ENCODE measurements around the gene ZNF732. TPM values are rescaled to one million over a fixed set of nuclear protein-coding genes. Genes with fewer than 3 reads are reported as not detected.

ZNF732 gene
- total RNA-seq, result 0.23 TPM
- long read RNA-seq, result 0 reads

DNA sequence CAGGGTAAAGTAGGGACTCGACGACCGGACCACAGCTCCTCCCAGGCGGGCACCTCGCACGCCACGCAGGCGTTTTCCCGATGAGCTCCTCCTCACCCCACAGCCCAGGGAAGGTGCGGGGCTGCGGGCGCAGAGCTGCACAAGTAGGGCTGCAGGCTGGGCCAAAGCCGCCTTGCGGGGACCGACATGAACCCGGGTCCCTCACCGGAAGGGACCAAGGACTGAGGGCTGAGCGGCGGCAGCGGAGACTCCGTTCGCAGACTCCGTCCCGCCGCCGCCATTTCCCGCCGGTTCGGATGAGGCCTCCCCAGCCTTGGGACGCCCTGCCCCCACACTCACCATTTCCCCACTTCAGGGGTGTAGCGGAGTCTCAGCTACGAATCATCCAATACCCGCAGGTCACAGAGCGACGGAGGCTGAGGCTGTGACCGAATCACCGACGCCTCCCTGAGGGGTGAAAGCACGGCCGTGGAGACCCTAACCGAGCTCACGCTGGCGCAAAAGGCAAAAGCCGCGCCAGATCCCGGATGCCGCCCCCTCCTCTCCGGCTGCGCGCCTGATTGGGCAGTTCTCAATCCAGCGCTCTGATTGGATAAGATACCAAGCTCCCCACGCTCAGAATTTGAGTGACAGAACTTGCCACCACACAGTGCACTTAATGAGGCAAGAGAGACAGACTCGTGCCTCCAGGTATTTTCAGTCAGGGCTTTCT, at the start of gene ZNF732:
ZNF732 (minus strand) TSS at position 506 of the 712 bp plus-strand sequence; CDS start at position 342, 164 bp downstream.
- intact Hi-C loops (cut with DNase I), result no loop called here
- no peak for DNase-seq
- no peaks in the 10 kb centered on the region for H3K4me1 ChIP-seq
- peak; percentile 52 for ATAC-seq
- H3K27ac ChIP-seq, result no peak within 1 kb of the TSS
- no peaks in the 10 kb centered on the region for H3K9me3 ChIP-seq
- peaks cover 18% of the 10 kb centered on the region for H3K27me3 ChIP-seq
- no peaks in the 10 kb centered on the region for H3K36me3 ChIP-seq
- TF ChIP-seq, protein P1, sequence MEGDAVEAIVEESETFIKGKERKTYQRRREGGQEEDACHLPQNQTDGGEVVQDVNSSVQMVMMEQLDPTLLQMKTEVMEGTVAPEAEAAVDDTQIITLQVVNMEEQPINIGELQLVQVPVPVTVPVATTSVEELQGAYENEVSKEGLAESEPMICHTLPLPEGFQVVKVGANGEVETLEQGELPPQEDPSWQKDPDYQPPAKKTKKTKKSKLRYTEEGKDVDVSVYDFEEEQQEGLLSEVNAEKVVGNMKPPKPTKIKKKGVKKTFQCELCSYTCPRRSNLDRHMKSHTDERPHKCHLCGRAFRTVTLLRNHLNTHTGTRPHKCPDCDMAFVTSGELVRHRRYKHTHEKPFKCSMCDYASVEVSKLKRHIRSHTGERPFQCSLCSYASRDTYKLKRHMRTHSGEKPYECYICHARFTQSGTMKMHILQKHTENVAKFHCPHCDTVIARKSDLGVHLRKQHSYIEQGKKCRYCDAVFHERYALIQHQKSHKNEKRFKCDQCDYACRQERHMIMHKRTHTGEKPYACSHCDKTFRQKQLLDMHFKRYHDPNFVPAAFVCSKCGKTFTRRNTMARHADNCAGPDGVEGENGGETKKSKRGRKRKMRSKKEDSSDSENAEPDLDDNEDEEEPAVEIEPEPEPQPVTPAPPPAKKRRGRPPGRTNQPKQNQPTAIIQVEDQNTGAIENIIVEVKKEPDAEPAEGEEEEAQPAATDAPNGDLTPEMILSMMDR (IDR thresholded peaks at IDR 0.05), result no peak
- peak within 1 kb of the TSS; percentile 31 for H3K4me3 ChIP-seq

DNA sequence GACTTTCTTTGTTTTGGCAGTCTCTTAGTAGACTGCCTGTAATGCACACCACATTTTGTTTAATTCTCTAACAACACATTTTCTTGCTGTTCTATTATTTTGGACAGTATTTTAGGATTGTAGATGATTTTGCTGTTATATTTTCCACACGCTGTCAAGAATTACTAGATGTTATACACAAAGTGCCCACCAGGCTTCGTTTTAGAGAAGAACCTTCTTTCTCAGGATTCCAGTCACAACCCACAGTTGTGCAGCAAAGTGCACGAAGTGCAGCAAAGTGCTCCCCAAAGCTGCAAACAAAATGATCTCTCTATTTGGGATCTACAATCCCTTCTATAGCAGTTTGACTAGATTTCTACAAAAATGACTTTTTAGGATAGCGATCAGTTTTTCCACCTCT, 34.7 kb upstream of the ZNF732 start:
- Histone ChIP-seq H3K4me3 (no peak overlapping the region), H3K27me3 (no peaks in the 10 kb centered on the region), H3K27ac (no peak overlapping the region), H3K4me1 (peaks cover 11% of the 10 kb centered on the region), H3K36me3 (peaks cover 14% of the 10 kb centered on the region), H3K9me3 (peaks cover 36% of the 10 kb centered on the region)
- TF ChIP-seq, protein P1 (IDR thresholded peaks at IDR 0.05), result no peak
- no peak for DNase-seq
- ATAC-seq, result no peak
- intact Hi-C loops (cut with DNase I), result no loop called here

DNA sequence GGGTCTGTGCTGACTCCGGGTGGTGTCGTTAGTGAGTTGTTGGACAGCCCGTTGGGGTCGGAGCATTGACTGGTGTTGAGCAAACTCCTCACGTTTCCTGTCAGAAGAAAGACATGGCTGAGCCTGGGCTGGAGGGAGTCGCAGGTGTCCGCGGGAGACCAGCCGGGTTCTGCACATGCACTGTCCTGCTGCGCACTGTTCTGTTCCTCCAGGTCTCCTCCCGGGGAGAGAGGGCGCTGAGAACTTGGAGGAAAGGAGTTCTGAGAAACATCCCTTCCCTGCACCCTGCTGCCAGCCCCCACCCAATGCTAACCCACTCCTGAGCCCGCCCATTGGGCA, 33.5 kb upstream of the ZNF732 start:
- no peak overlapping the region for H3K27ac ChIP-seq
- intact Hi-C loops (cut with DNase I), result no loop called here
- H3K4me3 ChIP-seq, result peak overlapping the region; percentile 98
- no peaks in the 10 kb centered on the region for H3K27me3 ChIP-seq
- peaks cover 24% of the 10 kb centered on the region for H3K9me3 ChIP-seq
- TF ChIP-seq, protein P1 (IDR thresholded peaks at IDR 0.05), result no peak
- peaks cover 1% of the 10 kb centered on the region for H3K36me3 ChIP-seq
- DNase-seq, result no peak
- peaks cover 11% of the 10 kb centered on the region for H3K4me1 ChIP-seq
- no peak for ATAC-seq

DNA sequence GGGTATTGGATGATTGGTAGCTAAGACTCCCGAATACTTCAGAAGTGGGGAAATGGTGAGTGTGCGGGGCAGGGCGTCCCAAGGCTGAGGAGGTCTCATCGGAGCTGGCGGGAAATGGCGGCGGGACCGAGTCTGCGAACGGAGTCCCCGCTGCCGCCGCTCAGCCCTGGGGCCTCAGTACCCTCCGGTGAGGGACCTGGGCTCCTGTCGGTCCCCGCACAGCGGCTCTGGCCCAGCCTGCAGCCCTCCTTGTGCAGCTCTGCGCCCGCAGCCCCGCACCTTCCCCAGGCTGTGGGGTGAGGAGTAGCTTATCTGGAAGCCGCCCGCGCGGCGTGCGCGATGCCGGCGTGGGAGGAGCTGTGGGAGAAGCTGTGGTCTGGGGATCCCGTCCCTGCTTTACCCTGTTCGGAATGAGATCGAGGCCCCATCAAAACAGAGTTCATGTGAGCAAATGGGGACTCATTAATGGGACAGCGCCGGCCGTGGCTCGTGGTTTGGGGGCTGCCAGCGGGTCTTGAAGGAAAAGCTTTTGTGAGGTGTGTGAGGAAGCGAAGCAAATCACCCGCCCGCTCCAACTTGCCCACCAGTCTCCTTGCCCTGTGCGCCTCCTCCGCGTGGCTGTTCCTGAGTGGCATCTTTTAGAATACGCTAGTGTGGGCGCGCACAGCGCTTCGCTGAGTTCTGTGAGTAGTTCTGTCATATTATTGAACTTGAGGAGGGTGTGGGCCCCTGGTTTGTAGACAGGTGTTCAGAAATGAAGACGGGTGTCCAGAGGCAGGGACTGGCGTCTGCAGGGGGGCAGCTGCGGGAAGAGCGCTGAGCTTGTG, 32.9 kb upstream of the ZNF732 start:
- Histone ChIP-seq H3K9me3 (peaks cover 23% of the 10 kb centered on the region), H3K4me3 (peak overlapping the region; percentile 98), H3K27ac (peak overlapping the region; percentile 94), H3K4me1 (peaks cover 11% of the 10 kb centered on the region), H3K27me3 (no peaks in the 10 kb centered on the region), H3K36me3 (no peaks in the 10 kb centered on the region)
- ATAC-seq, result peak; percentile 45
- DNase-seq, result peak; percentile 85
- intact Hi-C loops (cut with DNase I), result no loop called here
- TF ChIP-seq, protein P1 (IDR thresholded peaks at IDR 0.05), result no peak

DNA sequence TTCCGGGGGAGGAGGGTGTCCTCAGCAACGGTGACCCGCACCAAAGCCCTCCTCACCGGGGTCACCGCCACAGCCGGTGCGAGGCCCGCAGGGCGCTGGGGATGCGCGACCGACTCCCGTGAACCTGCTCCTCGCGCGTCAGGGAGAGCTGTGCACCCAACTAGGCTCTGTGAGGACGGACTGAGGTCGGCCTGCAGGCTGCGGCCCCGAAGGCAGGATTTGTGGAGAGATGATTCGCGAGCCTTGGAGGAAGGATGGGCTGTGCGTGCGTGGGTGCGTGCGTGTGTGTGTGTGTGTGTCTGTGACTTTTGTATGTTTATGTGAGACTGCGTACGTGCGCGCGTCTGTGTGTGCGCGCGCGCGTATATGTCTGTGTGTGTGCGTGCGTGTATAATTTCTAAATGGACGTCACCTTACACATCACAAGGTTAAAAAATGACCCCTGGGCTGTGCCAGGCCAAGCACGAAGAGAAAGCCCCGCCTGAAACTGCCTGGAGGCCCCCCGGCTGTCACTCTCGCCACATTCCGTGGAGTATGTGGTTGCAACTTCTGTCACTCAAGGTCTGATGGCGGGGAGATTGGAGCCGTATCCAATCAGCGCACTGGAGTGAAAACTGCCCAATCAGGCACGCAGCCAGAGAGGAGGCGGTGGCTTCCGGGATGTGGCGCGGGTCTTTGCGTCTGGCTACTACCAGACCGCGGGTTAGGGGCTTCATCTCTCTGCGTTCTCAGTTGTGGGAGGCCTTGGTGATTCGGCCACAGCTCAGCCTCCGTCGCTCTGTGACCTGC, 32.1 kb upstream of the ZNF732 start, which contains the start of gene ZNF141:
ZNF141 (plus strand) TSS at position 672 of the 789 bp plus-strand sequence. CDS start 170 bp downstream, outside the sequence.
- H3K36me3 ChIP-seq, result no peaks in the 10 kb centered on the region
- peak within 1 kb of the TSS; percentile 98 for H3K4me3 ChIP-seq
- peaks cover 11% of the 10 kb centered on the region for H3K4me1 ChIP-seq
- no peaks in the 10 kb centered on the region for H3K27me3 ChIP-seq
- intact Hi-C loops (cut with DNase I), result no loop called here
- ATAC-seq, result peak; percentile 97
- TF ChIP-seq, protein P1 (IDR thresholded peaks at IDR 0.05), result no peak
- DNase-seq, result peak; percentile 96
- H3K27ac ChIP-seq, result peak within 1 kb of the TSS; percentile 94
- H3K9me3 ChIP-seq, result peaks cover 21% of the 10 kb centered on the region

Data from upper lobe of right lung (tissue), 1 donor.